Glomerular visceral epithelial cell (primary cell): ENCODE results near the gene IRX5.

Experiments
- DNase-seq: peaks from one replicate; pipeline ENCODE4 v3.0.0-alpha.2; 2016; ENCODE audit errors: extremely low spot score

Gene IRX5

DNA sequence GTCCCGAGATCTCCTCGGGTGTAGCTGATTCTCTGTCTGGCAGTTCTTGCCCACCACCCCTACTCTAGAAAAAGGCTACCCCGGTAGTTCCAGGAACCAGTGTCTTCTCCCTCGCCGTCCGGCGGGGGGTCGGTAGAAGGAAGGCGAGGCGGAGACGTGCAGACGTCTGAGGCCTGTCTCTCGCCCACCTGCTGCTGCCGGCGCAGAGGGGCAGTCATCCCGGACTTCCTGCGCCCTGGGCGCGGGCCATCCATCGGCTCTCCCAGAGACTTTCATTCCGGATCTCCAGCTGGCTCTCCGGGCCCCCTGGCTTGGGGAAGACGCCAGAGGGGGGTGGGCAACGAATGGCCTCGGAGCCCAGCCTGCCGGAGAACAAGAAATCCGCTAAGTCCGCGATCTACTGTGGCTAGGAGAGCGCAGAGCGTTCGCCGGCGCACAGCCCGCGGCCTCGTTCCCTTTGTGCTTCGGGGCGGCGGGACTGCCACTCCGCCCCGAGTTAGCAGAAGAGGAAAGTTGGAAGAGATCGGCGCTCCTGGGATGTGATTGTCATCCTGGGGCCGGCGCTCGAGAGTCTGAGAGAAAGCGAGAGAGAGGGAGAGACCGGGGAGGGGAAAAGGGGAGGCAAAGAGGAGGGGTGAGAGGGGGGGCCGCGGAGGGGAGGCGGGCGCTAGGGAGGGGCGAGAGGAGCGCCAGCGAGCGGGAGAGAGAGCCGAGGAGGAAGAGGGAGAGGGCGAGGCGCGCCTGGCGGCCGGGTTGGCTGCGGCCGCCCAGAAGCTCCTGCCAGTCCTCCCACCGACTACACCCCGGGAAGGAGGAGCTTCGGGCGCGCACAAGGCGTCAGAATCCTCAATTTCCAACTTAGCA, at the start of gene IRX5:
Gene IRX5, plus strand, starts transcription at position 861 of the 864 bp plus-strand sequence. CDS start 334 bp downstream, outside the sequence.
- peak; percentile 88 for DNase-seq

DNA sequence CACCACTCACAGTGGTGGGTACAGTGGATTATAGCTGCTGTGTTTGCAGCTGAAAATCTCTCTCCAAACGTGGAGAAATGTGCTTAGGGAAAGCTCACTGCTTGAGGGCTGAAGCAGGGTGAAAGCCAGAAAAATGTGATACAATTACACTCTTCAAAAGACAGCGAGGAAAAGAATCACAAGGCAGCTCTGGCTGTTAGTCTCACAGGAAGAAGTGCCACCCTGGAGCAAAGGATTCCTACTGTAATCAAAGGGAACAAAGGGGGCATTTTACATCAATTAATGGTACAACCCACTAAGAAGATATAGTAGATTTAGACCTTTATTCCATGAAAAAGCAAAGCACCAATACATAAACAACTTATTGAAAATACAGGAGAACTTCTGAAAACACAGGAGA, 48.1 kb upstream of the IRX5 start:
- DNase-seq = no peak

DNA sequence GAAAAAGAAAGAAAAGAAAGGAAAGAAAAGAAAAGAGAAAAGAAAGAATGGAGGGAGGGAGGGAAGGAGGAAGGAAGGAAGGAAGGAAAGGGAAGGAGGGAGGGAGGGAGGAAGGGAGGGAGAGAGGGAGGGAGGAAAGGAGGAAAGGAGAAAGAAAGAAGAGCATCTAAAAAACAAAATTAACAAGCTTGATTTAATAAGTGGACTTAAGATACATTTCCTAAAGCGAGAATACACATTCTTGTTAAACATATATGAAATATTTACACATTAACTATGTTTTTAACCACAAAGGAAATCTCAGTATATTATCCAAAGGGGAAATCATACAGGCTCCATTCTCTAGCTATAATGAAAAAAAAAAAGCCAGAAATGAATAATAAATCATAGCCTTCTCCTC, 47.3 kb upstream of the IRX5 start:
- no peak for DNase-seq

DNA sequence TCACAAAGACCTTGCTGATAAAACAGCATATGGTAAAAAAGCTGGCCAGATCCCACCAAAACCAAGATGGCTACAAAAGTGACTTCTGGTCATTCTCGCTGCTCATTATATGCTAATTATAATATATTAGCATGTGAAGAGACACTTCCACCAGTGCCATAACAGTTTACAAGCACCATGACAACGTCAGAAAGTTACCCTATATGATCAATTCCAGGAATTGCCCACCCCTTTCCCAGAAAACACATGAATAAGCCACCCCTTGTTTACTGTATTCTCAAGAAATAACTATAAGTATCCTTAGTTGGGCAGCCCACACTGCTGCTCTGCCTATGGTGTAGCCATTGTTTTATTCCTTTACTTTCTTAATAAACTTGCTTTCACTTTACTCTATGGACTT, 44.6 kb upstream of the IRX5 start:
- no peak for DNase-seq

- DNase-seq = no peak
Observed at GRCh38 chr16:54890381-54890780, 40.3 kb upstream of the IRX5 start.

DNA sequence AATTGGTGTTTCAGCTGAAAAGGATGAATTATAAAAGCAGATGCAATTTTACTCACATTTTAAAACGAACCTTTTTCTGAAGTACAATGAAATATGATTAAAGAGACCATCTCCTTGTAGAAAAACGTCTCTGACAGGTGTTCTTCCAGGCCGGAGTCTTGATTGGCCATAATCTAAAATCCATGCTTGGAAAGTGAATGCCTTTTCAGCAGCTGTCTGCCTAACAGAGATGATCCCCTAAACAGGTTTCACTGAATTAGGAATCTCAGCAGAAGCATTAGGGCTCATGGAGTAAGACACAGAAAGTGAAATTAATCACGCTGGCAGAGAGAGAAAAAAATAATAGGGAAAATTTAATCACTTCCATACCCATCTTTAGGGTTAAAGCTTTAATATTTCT, 39.3 kb upstream of the IRX5 start:
- DNase-seq = no peak

DNA sequence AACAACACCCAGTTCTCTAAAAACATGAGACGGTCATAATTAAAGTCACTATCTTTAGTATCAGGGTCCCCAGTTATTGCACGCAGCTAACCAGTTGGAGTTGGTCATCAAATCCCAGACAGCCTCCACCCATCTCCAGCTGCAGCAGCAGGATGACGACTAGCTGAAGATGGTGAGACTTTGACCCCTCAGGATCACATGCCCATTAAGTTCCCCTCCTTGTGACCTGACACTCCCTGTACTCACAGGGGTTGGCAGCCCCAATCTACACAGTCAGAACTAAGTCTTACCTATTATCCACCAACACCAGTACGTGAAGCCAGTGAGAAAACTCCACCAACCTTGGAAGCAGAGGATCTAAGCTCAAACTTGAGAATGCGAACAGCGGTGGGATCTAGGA, 37.7 kb upstream of the IRX5 start:
- no peak for DNase-seq

DNA sequence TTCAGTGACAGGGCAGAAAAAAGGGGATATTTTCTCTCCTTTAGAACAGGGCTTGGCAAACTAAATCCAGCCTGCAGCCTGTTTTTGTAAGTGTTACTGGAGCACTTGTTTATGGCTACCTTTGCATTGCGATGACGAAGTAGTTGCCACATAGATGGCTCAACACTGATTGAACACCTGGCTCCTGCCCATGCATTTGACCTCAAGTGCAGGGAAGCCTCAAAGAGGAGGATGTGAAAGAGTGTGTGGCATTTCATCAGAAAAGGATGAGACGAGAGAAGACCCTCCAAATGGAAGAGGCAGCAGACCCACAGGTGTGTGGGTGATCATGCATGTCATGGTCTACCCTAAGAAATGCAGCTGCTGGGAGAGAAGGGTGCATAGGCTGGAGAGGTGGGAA, 32.7 kb upstream of the IRX5 start:
- DNase-seq = no peak

DNA sequence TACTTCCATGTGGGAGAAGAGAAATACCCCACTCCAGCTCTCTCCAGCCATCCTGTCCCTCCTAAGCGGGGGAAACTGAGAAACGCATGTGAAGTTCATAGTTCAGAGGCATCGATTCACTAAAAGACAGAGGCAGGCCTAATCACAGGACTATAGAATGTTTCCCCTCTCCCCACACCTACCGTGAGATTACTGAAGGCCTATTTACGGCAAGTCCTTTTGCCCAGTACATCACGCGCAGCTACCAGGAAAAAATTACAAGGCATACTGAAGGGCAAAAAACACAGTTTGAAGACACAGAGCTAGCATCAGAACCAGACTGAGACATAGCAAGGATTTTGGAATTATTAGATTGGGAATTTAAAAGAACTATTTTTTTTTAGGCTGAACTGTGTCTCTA, 29.1 kb upstream of the IRX5 start:
- DNase-seq = no peak

- no peak for DNase-seq
Observed at GRCh38 chr16:54903047-54903446, 27.6 kb upstream of the IRX5 start.

GRCh38 chr16:54911079-54911478, 19.6 kb upstream of the IRX5 start:
- DNase-seq = no peak

DNA sequence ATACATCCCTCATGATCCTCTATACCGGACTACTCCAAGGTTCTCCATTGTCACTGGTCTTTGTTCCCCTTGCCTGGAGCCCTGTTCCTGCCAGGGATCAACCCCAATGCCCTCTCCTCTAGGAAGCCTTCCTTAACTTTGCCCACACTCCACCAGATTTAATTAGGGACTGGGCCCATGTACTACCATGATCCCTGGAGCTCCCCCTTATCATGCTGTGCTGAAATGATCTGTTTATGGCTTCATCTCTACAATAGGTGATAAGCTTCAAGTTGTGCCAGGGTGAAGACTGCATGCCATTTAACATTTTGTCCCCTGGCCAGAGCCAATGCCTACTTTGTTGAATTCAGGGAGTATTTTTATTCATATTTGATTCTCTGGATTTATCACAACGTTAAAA, 17.9 kb upstream of the IRX5 start:
- DNase-seq = no peak

DNA sequence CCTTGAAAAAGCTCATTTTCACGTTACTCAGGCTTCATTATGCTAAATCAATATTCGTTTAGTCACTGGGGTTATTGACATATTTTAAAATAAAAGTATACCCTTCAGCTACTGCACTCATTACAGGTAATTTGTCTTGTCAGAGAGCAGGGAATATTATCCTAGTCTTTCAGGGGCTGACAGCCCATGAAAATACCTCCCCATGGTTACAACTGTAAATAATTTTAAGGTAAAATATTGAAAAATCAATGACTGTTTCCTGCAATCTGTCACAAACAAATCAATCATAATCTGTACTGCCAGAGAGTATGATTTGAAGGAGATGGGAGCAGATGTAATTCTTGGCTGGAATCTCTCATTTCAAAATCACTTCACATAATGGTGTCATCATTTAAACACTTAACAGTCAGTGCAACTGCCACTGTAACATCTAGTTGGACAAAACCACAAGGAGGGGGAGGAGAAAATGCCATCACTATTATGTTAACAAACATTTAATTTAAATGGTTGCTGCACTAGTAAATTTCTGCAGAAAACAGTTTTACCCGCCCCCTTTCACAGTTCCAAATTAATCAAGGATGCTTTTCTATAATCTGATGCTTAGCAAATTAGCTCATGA, 9.3 kb upstream of the IRX5 start:
- no peak for DNase-seq

DNA sequence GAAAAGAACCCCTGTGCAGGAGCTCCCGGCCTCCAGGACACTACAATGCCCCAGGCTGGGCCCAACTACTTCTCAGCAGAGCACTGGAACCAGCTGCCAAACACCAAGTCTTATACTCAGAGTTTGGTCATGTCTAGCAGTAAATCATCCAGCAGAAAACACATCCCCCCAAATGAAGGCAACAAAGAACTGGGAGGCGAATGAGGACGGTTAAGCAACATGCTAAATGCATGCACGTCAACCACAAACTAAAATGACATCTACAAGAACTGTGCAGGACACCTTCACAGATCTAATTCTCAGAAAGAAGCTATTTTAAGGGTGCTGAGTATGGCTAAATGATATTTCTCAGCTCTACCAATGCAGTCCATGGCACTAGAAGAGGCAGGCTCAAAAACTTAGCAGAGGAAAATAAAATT, 7.6 kb upstream of the IRX5 start:
- no peak for DNase-seq

GRCh38 chr16:54923988-54924387, 6.7 kb upstream of the IRX5 start:
- no peak for DNase-seq

DNA sequence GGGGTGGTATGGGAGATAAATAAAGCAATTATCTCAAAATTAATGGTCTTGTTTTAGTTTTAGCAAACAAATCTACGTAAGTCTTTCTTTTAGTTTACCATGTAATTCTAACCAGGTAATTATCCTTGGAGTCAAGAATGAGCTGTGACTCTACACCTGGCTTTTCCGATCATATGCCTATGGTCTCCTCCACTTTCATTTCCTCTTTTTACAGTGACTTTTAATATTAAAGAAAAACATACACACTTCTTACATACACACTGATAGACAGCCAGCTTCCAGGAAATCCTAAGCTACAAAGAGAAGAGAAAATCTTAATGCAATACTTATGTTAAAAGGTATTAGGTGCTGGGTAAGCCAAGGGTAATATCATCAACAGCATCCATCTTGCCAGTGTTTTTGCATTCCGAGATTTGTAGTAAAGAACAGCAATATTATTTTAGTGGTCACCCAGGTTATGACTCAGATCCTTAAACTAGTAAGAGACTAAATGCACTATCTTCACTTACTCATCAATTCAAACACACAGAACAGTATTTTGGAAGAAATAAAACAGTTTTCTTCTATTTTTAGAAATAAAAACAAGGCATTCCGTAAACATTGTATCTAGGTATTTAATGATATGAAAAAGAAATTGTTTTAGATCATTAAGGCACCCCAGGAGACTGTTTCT, 4.4 kb upstream of the IRX5 start:
- DNase-seq = no peak

DNA sequence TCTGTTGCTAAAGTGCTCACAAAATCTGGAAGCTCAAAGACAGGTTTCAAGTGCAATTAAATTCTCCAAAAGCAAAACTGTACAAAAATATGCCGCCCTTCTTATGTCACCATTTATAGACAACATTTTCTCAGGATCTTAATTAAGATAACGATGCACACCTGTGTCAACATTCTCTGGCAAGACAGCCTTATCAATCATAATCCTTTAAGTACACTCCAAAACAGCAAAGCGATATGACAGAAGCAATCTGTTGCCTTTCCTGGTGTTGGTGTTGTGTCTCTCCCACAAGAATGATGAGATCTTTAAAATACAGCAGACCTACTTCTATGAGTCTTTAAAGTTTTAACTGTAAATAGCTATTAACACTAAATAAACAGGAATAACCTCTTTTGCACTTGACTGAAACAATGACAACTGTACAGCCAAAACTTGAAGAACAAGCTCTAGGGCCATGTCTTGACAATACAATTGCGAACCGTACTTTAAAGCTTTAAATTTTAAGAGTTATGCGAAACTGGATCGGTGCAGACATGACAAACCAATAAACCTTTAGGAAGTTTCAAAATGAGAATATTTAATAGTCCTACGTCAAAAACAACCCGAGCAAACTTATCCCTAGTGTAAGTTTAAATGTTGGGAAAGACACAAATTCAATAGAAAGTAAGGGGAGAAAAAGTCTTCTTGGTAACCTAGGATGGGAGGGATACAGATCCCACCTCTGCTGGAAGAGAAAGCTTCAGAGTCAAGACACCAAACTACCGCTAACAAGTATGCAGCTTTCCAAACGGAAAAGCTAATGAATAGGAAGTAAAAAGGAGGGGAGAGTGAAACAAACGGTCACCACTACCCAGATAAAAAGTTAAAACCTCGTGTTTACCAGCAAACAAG, 3.3 kb upstream of the IRX5 start:
- no peak for DNase-seq

DNA sequence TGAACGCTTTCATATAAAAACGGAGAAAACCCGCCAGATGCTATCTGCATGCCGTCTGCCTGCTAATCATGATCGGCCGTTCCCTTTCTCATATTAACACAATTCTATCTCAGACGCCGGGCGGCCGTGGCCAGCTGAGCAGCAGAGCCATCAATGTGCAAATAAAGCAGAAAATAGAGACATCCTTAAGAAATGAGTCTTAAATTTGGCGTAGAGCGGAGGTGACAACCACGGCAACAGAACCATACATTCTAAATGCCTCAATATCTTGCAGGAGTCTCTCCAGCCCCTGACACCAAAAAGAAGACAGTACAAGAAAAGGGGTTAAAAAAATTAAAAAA, 2.7 kb upstream of the IRX5 start:
- DNase-seq = no peak

GRCh38 chr16:54928411-54929089, 2.1 kb upstream of the IRX5 start:
- DNase-seq = peak; percentile 39

- DNase-seq = peak; percentile 93
Observed at GRCh38 chr16:54929090-54930004, 1.3 kb upstream of the IRX5 start.

DNA sequence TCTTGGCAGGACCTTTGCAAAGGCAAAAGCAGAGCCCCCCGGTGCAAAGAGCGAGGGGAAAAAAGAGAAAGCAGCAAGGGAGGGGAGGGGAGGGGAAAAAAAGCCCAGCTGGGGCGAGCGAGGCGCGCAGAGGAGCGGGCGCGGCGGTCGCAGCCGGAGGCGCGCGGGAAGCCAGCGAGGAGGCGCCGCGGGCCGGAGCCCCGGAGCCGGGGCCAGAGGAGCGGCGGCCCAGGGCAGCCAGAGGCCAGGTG, 129 bp downstream of the IRX5 start:
- no peak for DNase-seq
